ENCODE data around the gene ST6GALNAC5.
"Not testable (repeated sequence)": the region's sequence is repeated elsewhere in the genome, so short reads cannot be mapped to it uniquely, and the experiment has no call there.

ST6GALNAC5 gene

GRCh38 chr1:76871355-76871974 lies 4.2 kb downstream of the ST6GALNAC5 start:
- no peak for DNase-seq (ENCODE audit: low read depth)
- no peak for TF ChIP-seq POLR2A (IDR thresholded peaks at IDR 0.05; ENCODE audit: extremely low read depth, insufficient read length)
- no peak for TF ChIP-seq MAX (IDR thresholded peaks at IDR 0.05; ENCODE audit: low read depth, low read length)
- TF ChIP-seq CTCF (IDR thresholded peaks at IDR 0.05; ENCODE audit: low read depth, low read length), result no peak
- no peak for TF ChIP-seq MYC (IDR thresholded peaks at IDR 0.05; ENCODE audit: low read depth, low read length)
- H3K4me3 ChIP-seq (ENCODE audit: low read depth, low read length), result no peak overlapping the region

GRCh38 chr1:76872944-76873343 lies 5.7 kb downstream of the ST6GALNAC5 start:
- DNase-seq (ENCODE audit: low read depth), result no peak
- TF ChIP-seq CTCF (IDR thresholded peaks at IDR 0.05; ENCODE audit: low read depth, low read length) (no peak), MYC (IDR thresholded peaks at IDR 0.05; ENCODE audit: low read depth, low read length) (no peak), MAX (IDR thresholded peaks at IDR 0.05; ENCODE audit: low read depth, low read length) (no peak), POLR2A (IDR thresholded peaks at IDR 0.05; ENCODE audit: extremely low read depth, insufficient read length) (no peak)
- no peak overlapping the region for H3K4me3 ChIP-seq (ENCODE audit: low read depth, low read length)

GRCh38 chr1:76876655-76877395 lies 9.5 kb downstream of the ST6GALNAC5 start:
- no peak overlapping the region for H3K4me3 ChIP-seq (ENCODE audit: low read depth, low read length)
- TF ChIP-seq MAX (IDR thresholded peaks at IDR 0.05; ENCODE audit: low read depth, low read length), result no peak
- no peak for TF ChIP-seq CTCF (IDR thresholded peaks at IDR 0.05; ENCODE audit: low read depth, low read length)
- no peak for TF ChIP-seq POLR2A (IDR thresholded peaks at IDR 0.05; ENCODE audit: extremely low read depth, insufficient read length)
- TF ChIP-seq MYC (IDR thresholded peaks at IDR 0.05; ENCODE audit: low read depth, low read length), result no peak
- peak; percentile 7 for DNase-seq (ENCODE audit: low read depth)

- not testable (repeated sequence) for H3K4me3 ChIP-seq (ENCODE audit: low read depth, low read length); DNase-seq (ENCODE audit: low read depth)
Observed at GRCh38 chr1:76879014-76879413, 11.7 kb downstream of the ST6GALNAC5 start.

- no peak for DNase-seq (ENCODE audit: low read depth)
- no peak for TF ChIP-seq POLR2A (IDR thresholded peaks at IDR 0.05; ENCODE audit: extremely low read depth, insufficient read length)
- no peak for TF ChIP-seq MYC (IDR thresholded peaks at IDR 0.05; ENCODE audit: low read depth, low read length)
- no peak overlapping the region for H3K4me3 ChIP-seq (ENCODE audit: low read depth, low read length)
Observed at GRCh38 chr1:76881762-76882161, 14.5 kb downstream of the ST6GALNAC5 start.

- no peak overlapping the region for H3K4me3 ChIP-seq (ENCODE audit: low read depth, low read length)
- DNase-seq (ENCODE audit: low read depth), result peak; percentile 29
- TF ChIP-seq MYC (IDR thresholded peaks at IDR 0.05; ENCODE audit: low read depth, low read length) (no peak), POLR2A (IDR thresholded peaks at IDR 0.05; ENCODE audit: extremely low read depth, insufficient read length) (no peak), MAX (IDR thresholded peaks at IDR 0.05; ENCODE audit: low read depth, low read length) (no peak), CTCF (IDR thresholded peaks at IDR 0.05; ENCODE audit: low read depth, low read length) (no peak)
Observed at GRCh38 chr1:76891931-76892622, 24.8 kb downstream of the ST6GALNAC5 start.
